Measurements from ENCODE around the gene LRMDA.

DNA sequence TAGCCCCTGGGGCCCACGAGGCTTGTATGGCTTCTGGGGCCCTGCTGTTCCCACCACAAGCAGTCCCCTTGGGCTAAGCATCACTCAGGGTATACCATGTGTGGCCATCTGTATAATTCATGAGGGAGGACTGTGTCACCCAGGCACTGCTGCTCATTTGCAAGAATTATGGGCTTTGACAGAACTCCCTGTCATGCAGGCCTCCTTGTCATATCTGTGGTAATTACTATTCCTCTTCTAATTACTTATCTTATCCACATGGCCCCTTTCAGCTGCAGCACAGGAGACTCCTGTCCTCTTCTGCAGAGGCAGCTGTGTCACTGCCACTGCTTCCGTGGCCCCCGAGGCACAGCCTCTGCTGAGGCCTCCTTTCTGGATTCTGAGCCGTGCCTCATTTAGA lies 46.3 kb downstream of the LRMDA start:
- TF ChIP-seq, protein P1, sequence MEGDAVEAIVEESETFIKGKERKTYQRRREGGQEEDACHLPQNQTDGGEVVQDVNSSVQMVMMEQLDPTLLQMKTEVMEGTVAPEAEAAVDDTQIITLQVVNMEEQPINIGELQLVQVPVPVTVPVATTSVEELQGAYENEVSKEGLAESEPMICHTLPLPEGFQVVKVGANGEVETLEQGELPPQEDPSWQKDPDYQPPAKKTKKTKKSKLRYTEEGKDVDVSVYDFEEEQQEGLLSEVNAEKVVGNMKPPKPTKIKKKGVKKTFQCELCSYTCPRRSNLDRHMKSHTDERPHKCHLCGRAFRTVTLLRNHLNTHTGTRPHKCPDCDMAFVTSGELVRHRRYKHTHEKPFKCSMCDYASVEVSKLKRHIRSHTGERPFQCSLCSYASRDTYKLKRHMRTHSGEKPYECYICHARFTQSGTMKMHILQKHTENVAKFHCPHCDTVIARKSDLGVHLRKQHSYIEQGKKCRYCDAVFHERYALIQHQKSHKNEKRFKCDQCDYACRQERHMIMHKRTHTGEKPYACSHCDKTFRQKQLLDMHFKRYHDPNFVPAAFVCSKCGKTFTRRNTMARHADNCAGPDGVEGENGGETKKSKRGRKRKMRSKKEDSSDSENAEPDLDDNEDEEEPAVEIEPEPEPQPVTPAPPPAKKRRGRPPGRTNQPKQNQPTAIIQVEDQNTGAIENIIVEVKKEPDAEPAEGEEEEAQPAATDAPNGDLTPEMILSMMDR (conservative IDR thresholded peaks at IDR 0.05; ENCODE audit: low read length) = no peak
- TF ChIP-seq EZH2phosphoT487 (IDR thresholded peaks at IDR 0.05; ENCODE audit: borderline replicate concordance) = no peak

Measured in Loucy (cell line).